MM.1S (cell line): ENCODE results near the gene TOP2B.

Source experiments
- DNase-seq: peaks from one replicate; pipeline ENCODE4 v3.0.0-alpha.2; 2015
- H2AFZ ChIP-seq: fragments of 300-600 bp; sonication (generic); 2 replicates; pipeline ENCODE4 v1.6.0; 2016; ENCODE audit warnings: antibody characterized with exemption, low read length
- H3F3A ChIP-seq: fragments of 300-600 bp; sonication (generic); 2 replicates; pipeline ENCODE4 v1.6.1; 2016; ENCODE audit warnings: mild to moderate bottlenecking, antibody characterized with exemption, low read length, moderate library complexity, mixed read lengths; ENCODE audit not compliant: insufficient read depth
- H3K27ac ChIP-seq: fragments of 300-600 bp; sonication (generic); 2 replicates; pipeline ENCODE4 v1.5.1; 2016; ENCODE audit warnings: mild to moderate bottlenecking, low read length
- H3K27me3 ChIP-seq: fragments of 300-600 bp; sonication (generic); replicated peaks from 2 replicates; pipeline ENCODE4 v1.6.0; 2016; ENCODE audit warnings: low read length; ENCODE audit not compliant: insufficient read depth
- H3K36me3 ChIP-seq: fragments of 300-600 bp; sonication (generic); replicated peaks from 2 replicates; pipeline ENCODE4 v1.6.1; 2016; ENCODE audit warnings: mild to moderate bottlenecking, low read length, mixed read lengths; ENCODE audit not compliant: insufficient read depth
- H3K4me1 ChIP-seq: fragments of 300-600 bp; sonication (generic); 2 replicates; pipeline ENCODE4 v1.6.1; 2016; ENCODE audit warnings: low read length, mixed read lengths
- H3K4me2 ChIP-seq: fragments of 300-600 bp; sonication (generic); 2 replicates; pipeline ENCODE4 v1.6.0; 2016; ENCODE audit warnings: low read depth, low read length
- H3K4me3 ChIP-seq: fragments of 300-600 bp; sonication (generic); 2 replicates; pipeline ENCODE4 v1.5.1; 2016; ENCODE audit warnings: low read length, mixed read lengths
- H3K79me2 ChIP-seq: fragments of 300-600 bp; sonication (generic); 2 replicates; pipeline ENCODE4 v1.6.1; 2016; ENCODE audit warnings: mixed run types, low read length, mixed read lengths
- H3K9ac ChIP-seq: fragments of 300-600 bp; sonication (generic); 2 replicates; pipeline ENCODE4 v1.6.1; 2016; ENCODE audit warnings: low read length, mixed read lengths
- H3K9me2 ChIP-seq: fragments of 300-600 bp; sonication (generic); replicated peaks from 2 replicates; pipeline ENCODE4 v1.6.1; 2016; ENCODE audit warnings: mild to moderate bottlenecking, low read length, mixed read lengths; ENCODE audit not compliant: insufficient read depth
- H3K9me3 ChIP-seq: fragments of 300-600 bp; sonication (generic); replicated peaks from 2 replicates; pipeline ENCODE4 v1.6.1; 2016; ENCODE audit warnings: mild to moderate bottlenecking, low read length, mixed read lengths; ENCODE audit not compliant: insufficient read depth
- H4K20me1 ChIP-seq: fragments of 300-600 bp; sonication (generic); 2 replicates; pipeline ENCODE4 v1.6.1; 2016; ENCODE audit warnings: mild to moderate bottlenecking, low read length, moderate library complexity, mixed read lengths; ENCODE audit not compliant: insufficient read depth
- EZH2 ChIP-seq: fragments of 300-600 bp; sonication (generic); optimal IDR thresholded peaks from 2 replicates; pipeline ENCODE3; 2017; ENCODE audit warnings: low read depth, mild to moderate bottlenecking, antibody characterized with exemption, low read length, mixed read lengths
- EZH2phosphoT487 ChIP-seq: fragments of 300-600 bp; sonication (generic); IDR thresholded peaks from 2 replicates; pipeline ENCODE4 v1.6.1; 2018; ENCODE audit warnings: antibody characterized with exemption, low read length
- TF ChIP-seq, protein P1 (sequence below): fragments of 300-600 bp; sonication (generic); IDR thresholded peaks from 2 replicates; pipeline ENCODE4 v1.5.1; 2016; ENCODE audit warnings: antibody characterized with exemption, low read length, mixed read lengths

TOP2B gene

DNA sequence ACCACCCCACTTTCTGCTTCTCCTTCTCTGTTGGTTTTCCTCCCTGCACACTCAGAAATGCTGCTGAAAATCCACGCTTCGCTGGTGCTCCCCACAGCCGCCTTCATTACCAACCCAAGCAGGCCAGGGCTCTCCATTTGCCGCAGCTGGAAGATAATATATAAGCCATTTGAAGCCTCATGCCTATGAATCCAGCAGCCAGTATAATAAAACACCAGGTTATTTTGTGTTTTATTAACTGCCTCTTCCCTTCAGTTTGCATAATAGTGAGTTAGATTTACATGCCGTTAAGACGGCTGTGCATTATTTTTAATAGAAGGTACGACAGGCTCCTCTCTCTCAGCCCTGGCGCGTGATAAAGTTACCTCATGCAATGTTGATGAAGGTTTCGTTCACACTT lies 86.6 kb downstream of the TOP2B start:
- no peaks in the 10 kb centered on the region for H3K9me3 ChIP-seq
- H3K4me1 ChIP-seq = no peaks in the 10 kb centered on the region
- H3K27ac ChIP-seq = no peak overlapping the region
- no peaks in the 10 kb centered on the region for H3K79me2 ChIP-seq
- no peak overlapping the region for H3K4me3 ChIP-seq
- H3K4me2 ChIP-seq = no peak overlapping the region
- H4K20me1 ChIP-seq = no peaks in the 10 kb centered on the region
- H3F3A ChIP-seq = no peaks in the 10 kb centered on the region
- H2AFZ ChIP-seq = no peak overlapping the region
- TF ChIP-seq, protein P1, sequence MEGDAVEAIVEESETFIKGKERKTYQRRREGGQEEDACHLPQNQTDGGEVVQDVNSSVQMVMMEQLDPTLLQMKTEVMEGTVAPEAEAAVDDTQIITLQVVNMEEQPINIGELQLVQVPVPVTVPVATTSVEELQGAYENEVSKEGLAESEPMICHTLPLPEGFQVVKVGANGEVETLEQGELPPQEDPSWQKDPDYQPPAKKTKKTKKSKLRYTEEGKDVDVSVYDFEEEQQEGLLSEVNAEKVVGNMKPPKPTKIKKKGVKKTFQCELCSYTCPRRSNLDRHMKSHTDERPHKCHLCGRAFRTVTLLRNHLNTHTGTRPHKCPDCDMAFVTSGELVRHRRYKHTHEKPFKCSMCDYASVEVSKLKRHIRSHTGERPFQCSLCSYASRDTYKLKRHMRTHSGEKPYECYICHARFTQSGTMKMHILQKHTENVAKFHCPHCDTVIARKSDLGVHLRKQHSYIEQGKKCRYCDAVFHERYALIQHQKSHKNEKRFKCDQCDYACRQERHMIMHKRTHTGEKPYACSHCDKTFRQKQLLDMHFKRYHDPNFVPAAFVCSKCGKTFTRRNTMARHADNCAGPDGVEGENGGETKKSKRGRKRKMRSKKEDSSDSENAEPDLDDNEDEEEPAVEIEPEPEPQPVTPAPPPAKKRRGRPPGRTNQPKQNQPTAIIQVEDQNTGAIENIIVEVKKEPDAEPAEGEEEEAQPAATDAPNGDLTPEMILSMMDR = no peak
- TF ChIP-seq EZH2 = no peak
- TF ChIP-seq EZH2phosphoT487 = no peak
- no peaks in the 10 kb centered on the region for H3K36me3 ChIP-seq
- H3K9ac ChIP-seq = no peak overlapping the region
- no peak for DNase-seq
- no peaks in the 10 kb centered on the region for H3K9me2 ChIP-seq
- H3K27me3 ChIP-seq = no peaks in the 10 kb centered on the region

DNA sequence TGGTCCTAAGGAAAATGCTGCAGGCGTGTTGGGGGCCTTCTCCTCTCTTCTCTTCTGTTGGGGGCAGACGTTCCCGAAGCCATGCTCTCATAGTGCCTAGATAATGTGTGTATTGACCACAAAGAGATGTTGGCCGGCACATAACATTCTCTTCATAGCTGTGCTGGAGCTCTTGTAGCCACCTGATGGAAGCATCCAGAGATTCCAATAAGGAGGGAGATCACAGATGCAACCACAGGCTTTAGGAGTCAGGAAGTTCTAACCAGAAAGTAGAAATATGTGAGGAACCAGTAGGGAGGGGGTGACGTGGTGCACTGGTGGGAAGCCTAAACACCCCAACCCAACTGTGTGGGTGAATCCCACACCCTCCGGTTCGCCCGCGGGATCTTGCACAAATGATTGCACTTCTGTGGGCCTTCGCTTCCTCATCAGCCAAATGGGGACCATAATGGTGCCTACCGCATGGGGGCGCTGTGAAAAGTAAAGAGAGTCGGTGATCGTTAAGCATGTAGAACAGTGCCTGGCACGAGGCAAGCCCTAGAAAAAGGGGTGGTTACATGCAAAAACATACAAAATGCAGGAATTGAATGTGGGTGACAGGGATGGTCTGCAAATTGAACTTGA lies 87.8 kb downstream of the TOP2B start:
- Histone ChIP-seq H3K9me2 (no peaks in the 10 kb centered on the region), H3F3A (no peaks in the 10 kb centered on the region), H3K36me3 (no peaks in the 10 kb centered on the region), H3K27ac (no peak overlapping the region), H3K79me2 (no peaks in the 10 kb centered on the region), H3K4me1 (no peaks in the 10 kb centered on the region), H3K27me3 (no peaks in the 10 kb centered on the region), H3K9me3 (no peaks in the 10 kb centered on the region), H2AFZ (no peak overlapping the region), H3K4me2 (no peak overlapping the region), H4K20me1 (no peaks in the 10 kb centered on the region), H3K9ac (no peak overlapping the region), H3K4me3 (no peak overlapping the region)
- DNase-seq = no peak
- TF ChIP-seq EZH2 (no peak), EZH2phosphoT487 (no peak)
- TF ChIP-seq, protein P1 = no peak

DNA sequence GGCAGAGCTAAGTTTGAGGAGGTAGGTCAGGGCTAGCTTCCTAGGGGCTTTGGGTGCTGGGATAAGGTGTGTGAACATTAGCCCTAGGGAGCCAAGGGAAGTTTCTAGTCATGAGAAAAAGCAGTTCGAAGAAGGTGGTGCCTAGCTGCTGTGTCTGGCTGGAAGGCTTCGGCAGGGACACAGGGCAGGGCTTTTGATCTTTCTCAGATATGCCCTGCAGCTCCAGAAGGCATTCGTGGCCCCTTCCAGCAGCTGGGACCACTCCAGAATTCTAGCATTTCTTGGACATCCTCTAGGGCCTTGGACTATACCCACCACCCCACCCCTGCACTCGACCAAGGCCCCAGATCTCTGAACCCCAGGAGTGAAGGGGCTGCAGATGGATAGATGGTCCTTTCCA lies 88.6 kb downstream of the TOP2B start:
- H4K20me1 ChIP-seq = no peaks in the 10 kb centered on the region
- H3K4me2 ChIP-seq = no peak overlapping the region
- H3K79me2 ChIP-seq = no peaks in the 10 kb centered on the region
- DNase-seq = no peak
- H3K36me3 ChIP-seq = no peaks in the 10 kb centered on the region
- no peaks in the 10 kb centered on the region for H3F3A ChIP-seq
- H3K27me3 ChIP-seq = no peaks in the 10 kb centered on the region
- no peak overlapping the region for H3K4me3 ChIP-seq
- H3K9me3 ChIP-seq = no peaks in the 10 kb centered on the region
- no peaks in the 10 kb centered on the region for H3K4me1 ChIP-seq
- no peaks in the 10 kb centered on the region for H3K9me2 ChIP-seq
- no peak for TF ChIP-seq EZH2
- TF ChIP-seq EZH2phosphoT487 = no peak
- TF ChIP-seq, protein P1 = no peak
- no peak overlapping the region for H3K9ac ChIP-seq
- no peak overlapping the region for H3K27ac ChIP-seq
- no peak overlapping the region for H2AFZ ChIP-seq
